ENCODE measurements around the gene TMEM52B. TPM values are rescaled to one million over a fixed set of nuclear protein-coding genes. Genes with fewer than 3 reads are reported as not detected.

TMEM52B gene
- total and polyA plus RNA-seq, 4 donors = 0.83 to 2.7 (median 1.9) TPM

DNA sequence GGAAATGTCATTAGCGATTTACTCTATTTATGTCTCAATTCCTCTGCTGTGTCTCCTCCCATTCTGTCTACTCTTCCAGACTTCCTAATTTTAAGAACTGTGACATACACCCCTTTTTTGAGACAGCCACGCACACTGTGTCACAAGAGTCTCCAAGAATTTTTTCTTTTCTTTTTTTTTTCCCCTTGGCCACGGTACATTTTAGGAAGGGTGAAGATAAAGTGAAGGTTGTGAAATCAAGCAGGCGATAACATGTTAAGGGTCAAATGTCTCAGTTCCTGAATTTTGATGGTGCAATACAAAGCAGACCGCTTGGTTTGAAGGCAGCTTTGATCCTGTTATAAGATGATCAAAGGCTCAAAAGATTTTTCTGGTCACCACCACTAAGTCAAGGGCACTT, 11.2 kb upstream of the TMEM52B start:
- Histone ChIP-seq H3K4me3 (ENCODE audit: low read depth, low read length) (no peak overlapping the region), H3K4me1 (ENCODE audit: control insufficient read depth, insufficient read depth, low read length) (no peaks in the 10 kb centered on the region), H3K27ac (ENCODE audit: low read depth, low read length) (no peak overlapping the region), H3K27me3 (ENCODE audit: control insufficient read depth, insufficient read depth, low read length) (no peaks in the 10 kb centered on the region), H3K9me3 (ENCODE audit: control insufficient read depth, insufficient read depth, low read length) (no peaks in the 10 kb centered on the region), H3K36me3 (ENCODE audit: control insufficient read depth, insufficient read depth, low read length) (no peaks in the 10 kb centered on the region)
- WGBS (ENCODE audit: insufficient coverage) = 42% methylated on average over 2 of the region's 5 CpGs
- DNase-seq (ENCODE audit: low read depth in 4 of 6, low spot score in 6 of 6) = peak in 1 of 6 donors; percentile 13

DNA sequence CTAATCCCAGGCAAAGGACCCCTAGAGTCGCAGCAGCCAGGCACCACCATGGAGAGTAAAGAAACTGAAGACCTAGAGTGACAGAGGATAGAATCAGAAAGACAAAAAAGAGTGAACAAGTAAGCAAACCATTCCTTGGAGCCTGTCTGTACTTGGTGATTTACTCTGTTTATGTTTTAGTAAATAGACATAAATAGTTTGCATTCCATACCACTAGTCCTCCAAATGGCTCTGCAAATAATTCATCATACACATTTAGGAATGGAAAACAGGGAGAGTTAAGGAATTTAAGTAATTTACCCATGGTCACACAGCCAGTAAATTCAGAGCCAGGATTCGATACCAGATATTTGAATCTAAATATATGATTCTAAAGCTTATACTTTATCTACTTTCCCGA, 9.7 kb upstream of the TMEM52B start:
- no peak for DNase-seq (ENCODE audit: low read depth in 4 of 6, low spot score in 6 of 6)
- Histone ChIP-seq H3K4me1 (ENCODE audit: control insufficient read depth, insufficient read depth, low read length) (no peaks in the 10 kb centered on the region), H3K9me3 (ENCODE audit: control insufficient read depth, insufficient read depth, low read length) (no peaks in the 10 kb centered on the region), H3K4me3 (ENCODE audit: low read depth, low read length) (no peak overlapping the region), H3K36me3 (ENCODE audit: control insufficient read depth, insufficient read depth, low read length) (no peaks in the 10 kb centered on the region), H3K27ac (ENCODE audit: low read depth, low read length) (no peak overlapping the region), H3K27me3 (ENCODE audit: control insufficient read depth, insufficient read depth, low read length) (no peaks in the 10 kb centered on the region)
- 83% methylated on average over 1 of the region's 3 CpGs for WGBS (ENCODE audit: insufficient coverage)

DNA sequence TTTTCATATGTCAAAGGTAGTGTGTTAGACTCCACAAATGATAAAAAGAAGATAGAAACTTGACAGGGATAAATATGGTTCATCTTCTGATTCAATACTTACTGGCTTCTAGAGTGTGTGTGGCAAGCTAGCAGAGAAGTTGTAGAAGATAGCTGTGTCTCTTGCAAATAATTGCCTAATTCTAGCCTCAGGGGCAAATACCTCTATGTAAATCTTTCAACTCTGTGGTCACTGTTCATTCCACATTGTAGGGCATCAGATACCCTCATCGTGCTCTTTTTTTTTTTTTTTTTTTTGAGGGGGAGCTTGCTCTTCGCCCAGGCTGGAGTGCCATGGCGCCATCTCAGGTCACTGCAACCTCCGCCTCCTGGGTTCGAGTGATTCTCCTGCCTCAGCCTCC, 8.6 kb upstream of the TMEM52B start:
- DNase-seq (ENCODE audit: low read depth in 4 of 6, low spot score in 6 of 6) = no peak
- H3K27me3 ChIP-seq (ENCODE audit: control insufficient read depth, insufficient read depth, low read length) = no peaks in the 10 kb centered on the region
- H3K36me3 ChIP-seq (ENCODE audit: control insufficient read depth, insufficient read depth, low read length) = no peaks in the 10 kb centered on the region
- no peaks in the 10 kb centered on the region for H3K9me3 ChIP-seq (ENCODE audit: control insufficient read depth, insufficient read depth, low read length)
- no peak overlapping the region for H3K4me3 ChIP-seq (ENCODE audit: low read depth, low read length)
- H3K4me1 ChIP-seq (ENCODE audit: control insufficient read depth, insufficient read depth, low read length) = no peaks in the 10 kb centered on the region
- 90% methylated on average over 4 of the region's 5 CpGs for WGBS (ENCODE audit: insufficient coverage)
- no peak overlapping the region for H3K27ac ChIP-seq (ENCODE audit: low read depth, low read length)

DNA sequence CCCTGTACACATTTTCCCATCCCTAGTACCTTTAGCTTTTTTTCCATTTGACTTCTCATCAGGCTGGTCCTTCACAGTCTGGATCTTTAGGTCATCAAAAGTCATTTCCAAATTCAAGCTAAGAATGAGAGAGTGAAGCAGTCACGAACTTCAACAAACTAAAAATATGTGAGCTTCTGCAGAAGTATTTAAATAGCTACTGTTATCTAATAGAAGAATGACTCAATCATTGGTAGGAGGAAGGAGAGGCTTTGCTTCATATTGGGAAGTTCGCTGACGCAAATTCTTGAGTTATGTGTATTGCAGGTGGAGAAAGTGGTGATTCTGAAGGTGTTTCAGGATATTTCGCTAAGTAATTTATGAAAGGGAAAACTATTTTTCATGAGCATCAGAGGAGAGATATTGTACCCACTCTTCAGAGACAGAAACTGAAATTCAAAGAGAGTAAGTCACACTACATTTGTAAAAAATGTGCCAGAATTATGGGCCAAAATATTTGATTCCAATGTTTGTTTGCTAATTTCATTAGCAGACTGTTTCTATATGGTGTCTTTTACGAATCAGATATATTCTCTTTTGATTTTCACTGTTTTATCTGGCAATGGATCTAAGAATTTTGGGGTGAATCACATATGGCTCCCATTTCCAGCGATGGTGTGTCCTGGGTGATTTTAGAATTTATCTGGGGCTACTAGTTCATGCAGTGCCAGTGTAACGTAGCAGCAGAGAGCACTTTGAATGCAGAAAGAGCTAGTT, 6.7 kb upstream of the TMEM52B start, which contains the start of gene OLR1:
Gene OLR1 (minus strand): TSS at position 160 of the 756 bp plus-strand sequence. CDS start 55 bp downstream, at position 105.
- WGBS (ENCODE audit: insufficient coverage) = no CpG with 5 or more reads among the region's 7 CpGs
- no peaks in the 10 kb centered on the region for H3K9me3 ChIP-seq (ENCODE audit: control insufficient read depth, insufficient read depth, low read length)
- no peak for DNase-seq (ENCODE audit: low read depth in 4 of 6, low spot score in 6 of 6)
- no peak within 1 kb of the TSS for H3K4me3 ChIP-seq (ENCODE audit: low read depth, low read length)
- H3K36me3 ChIP-seq (ENCODE audit: control insufficient read depth, insufficient read depth, low read length) = no peaks in the 10 kb centered on the region
- H3K27ac ChIP-seq (ENCODE audit: low read depth, low read length) = no peak within 1 kb of the TSS
- no peaks in the 10 kb centered on the region for H3K4me1 ChIP-seq (ENCODE audit: control insufficient read depth, insufficient read depth, low read length)
- no peaks in the 10 kb centered on the region for H3K27me3 ChIP-seq (ENCODE audit: control insufficient read depth, insufficient read depth, low read length)

DNA sequence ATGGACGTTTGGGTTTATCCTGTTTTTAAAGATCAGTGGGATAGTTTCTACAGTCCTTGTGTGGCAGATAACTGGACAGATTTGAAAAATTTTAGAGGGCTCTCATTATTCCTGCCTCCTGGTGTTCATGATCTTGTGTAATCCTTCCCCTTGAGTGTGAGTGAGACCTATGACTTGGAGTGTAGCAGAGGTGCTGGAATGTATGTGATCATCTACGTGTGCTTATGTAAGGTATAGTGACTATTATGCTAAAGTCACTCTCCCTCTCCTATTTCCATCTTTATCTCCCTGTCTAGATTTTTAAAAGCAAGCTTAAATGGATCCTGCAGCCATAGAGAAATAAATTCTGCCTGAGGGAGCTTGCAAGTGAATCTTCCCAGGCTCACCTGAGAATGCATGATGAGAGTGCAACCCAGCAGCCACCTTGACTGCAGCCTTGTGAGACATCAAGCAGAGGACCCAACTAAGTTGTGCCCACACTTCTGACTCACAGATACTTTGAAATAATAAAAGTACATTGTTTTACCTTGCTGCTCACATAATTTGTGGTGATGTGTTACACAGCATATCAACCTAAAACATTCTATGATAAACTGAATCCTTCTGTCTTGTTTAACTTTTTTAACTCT, 3.7 kb upstream of the TMEM52B start:
- H3K27me3 ChIP-seq (ENCODE audit: control insufficient read depth, insufficient read depth, low read length) = no peaks in the 10 kb centered on the region
- no peak overlapping the region for H3K27ac ChIP-seq (ENCODE audit: low read depth, low read length)
- no peaks in the 10 kb centered on the region for H3K36me3 ChIP-seq (ENCODE audit: control insufficient read depth, insufficient read depth, low read length)
- no peaks in the 10 kb centered on the region for H3K9me3 ChIP-seq (ENCODE audit: control insufficient read depth, insufficient read depth, low read length)
- no peaks in the 10 kb centered on the region for H3K4me1 ChIP-seq (ENCODE audit: control insufficient read depth, insufficient read depth, low read length)
- DNase-seq (ENCODE audit: low read depth in 4 of 6, low spot score in 6 of 6) = no peak
- no peak overlapping the region for H3K4me3 ChIP-seq (ENCODE audit: low read depth, low read length)
- no CpG with 5 or more reads among the region's 2 CpGs for WGBS (ENCODE audit: insufficient coverage)

DNA sequence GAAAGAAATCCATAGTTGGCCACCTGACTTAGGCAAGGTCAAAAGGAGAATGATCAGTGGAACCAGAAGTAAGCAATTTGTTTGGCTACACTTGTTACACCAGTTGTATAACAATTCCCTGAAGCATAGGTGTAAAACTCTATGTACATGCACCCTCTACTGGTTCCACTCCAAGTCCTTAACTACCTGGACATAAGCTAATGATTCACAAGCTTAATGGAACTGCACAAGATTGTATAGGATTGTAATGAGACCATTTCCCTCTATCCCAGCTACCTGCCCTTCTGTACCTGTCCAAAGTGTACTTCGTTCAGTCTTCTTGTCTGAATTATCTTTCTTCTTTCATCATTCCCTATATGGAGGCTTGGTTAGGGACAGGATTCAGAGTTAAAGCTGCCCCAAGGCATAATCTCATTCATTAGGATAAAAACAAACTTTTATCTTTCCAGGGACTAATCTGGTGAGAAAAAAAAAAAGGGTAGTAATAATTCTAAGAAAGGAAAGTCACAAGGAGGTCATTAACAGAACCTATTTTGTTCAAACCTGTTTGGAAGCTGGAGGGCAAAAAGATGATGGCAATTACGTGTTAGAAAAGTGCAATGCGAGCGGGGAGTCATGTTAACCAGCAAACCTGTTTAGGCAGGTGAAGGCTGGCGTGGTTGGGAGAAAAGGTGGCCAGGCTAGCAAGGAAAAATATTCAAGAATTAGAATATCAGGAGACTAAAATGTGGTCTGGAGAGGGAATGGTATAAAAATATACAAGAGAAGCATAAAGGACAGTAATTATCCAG, 2.8 kb upstream of the TMEM52B start:
- H3K4me1 ChIP-seq (ENCODE audit: control insufficient read depth, insufficient read depth, low read length) = no peaks in the 10 kb centered on the region
- no peaks in the 10 kb centered on the region for H3K9me3 ChIP-seq (ENCODE audit: control insufficient read depth, insufficient read depth, low read length)
- no peak for DNase-seq (ENCODE audit: low read depth in 4 of 6, low spot score in 6 of 6)
- no peak overlapping the region for H3K27ac ChIP-seq (ENCODE audit: low read depth, low read length)
- H3K36me3 ChIP-seq (ENCODE audit: control insufficient read depth, insufficient read depth, low read length) = no peaks in the 10 kb centered on the region
- H3K4me3 ChIP-seq (ENCODE audit: low read depth, low read length) = no peak overlapping the region
- WGBS (ENCODE audit: insufficient coverage) = 90% methylated on average over 4 of the region's 5 CpGs
- H3K27me3 ChIP-seq (ENCODE audit: control insufficient read depth, insufficient read depth, low read length) = no peaks in the 10 kb centered on the region

DNA sequence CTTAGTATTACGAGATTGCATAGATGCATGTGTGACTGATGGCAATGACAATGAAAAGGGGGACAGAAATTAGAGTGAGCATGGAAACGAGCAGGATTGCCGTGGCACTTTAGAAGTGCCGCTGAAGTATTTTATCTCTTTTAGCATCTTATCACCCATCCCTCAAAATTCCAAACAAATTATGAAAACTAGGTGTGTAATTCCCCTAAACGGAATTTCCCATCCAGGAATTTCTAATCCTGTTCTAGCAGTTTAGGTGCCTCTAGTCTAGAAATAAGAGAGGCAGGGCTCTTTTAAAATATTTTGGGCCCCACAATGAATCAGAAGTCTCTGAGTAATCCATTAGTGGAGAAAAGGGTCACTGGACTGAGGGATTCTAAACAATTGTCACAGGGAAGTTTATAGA, 947 bp downstream of the TMEM52B start:
- H3K27ac ChIP-seq (ENCODE audit: low read depth, low read length) = no peak overlapping the region
- no peaks in the 10 kb centered on the region for H3K4me1 ChIP-seq (ENCODE audit: control insufficient read depth, insufficient read depth, low read length)
- no peaks in the 10 kb centered on the region for H3K36me3 ChIP-seq (ENCODE audit: control insufficient read depth, insufficient read depth, low read length)

DNA sequence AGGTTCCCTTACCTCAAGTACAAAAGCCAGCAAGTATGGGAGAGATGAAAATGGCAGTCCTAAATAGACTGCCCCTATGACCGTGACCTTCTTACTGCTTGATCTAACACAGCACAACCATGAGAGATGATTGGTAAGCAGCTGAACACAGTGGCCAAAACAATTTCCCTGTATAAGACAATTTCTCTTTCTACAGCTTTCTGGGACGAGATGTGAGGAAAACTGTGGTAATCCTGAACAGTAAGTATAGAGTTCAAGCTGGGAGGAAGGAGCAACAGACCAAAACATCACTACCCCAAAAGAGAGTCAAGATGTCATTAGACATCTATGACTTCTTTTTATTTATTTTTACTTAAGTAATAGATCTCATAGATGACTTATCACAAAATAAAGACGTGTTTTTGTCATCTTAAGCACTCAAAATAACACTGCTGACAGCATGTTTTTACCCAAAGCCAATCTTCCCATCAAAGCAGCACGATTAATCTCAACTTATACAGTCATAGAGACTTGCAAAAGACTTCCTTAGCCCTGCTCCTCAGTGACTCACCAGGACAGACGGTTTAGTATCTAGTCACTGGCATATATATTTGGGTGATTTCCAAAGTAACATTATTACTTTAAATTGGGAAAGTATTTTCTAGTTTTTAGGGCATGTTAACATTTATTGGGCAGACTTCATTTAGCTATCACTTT, 3.7 kb downstream of the TMEM52B start:
- Histone ChIP-seq H3K27me3 (ENCODE audit: control insufficient read depth, insufficient read depth, low read length) (no peaks in the 10 kb centered on the region), H3K9me3 (ENCODE audit: control insufficient read depth, insufficient read depth, low read length) (no peaks in the 10 kb centered on the region), H3K36me3 (ENCODE audit: control insufficient read depth, insufficient read depth, low read length) (no peaks in the 10 kb centered on the region), H3K4me1 (ENCODE audit: control insufficient read depth, insufficient read depth, low read length) (no peaks in the 10 kb centered on the region), H3K27ac (ENCODE audit: low read depth, low read length) (no peak overlapping the region), H3K4me3 (ENCODE audit: low read depth, low read length) (no peak overlapping the region)
- WGBS (ENCODE audit: insufficient coverage) = no CpG with 5 or more reads among the region's 5 CpGs
- DNase-seq (ENCODE audit: low read depth in 4 of 6, low spot score in 6 of 6) = no peak

More for the DNA sequence above, 947 bp downstream of the TMEM52B start:
- 38% methylated on average over 1 of the region's 5 CpGs for WGBS (ENCODE audit: insufficient coverage)
- H3K27me3 ChIP-seq (ENCODE audit: control insufficient read depth, insufficient read depth, low read length) = no peaks in the 10 kb centered on the region
- no peak overlapping the region for H3K4me3 ChIP-seq (ENCODE audit: low read depth, low read length)
- no peak for DNase-seq (ENCODE audit: low read depth in 4 of 6, low spot score in 6 of 6)
- H3K9me3 ChIP-seq (ENCODE audit: control insufficient read depth, insufficient read depth, low read length) = no peaks in the 10 kb centered on the region

DNA sequence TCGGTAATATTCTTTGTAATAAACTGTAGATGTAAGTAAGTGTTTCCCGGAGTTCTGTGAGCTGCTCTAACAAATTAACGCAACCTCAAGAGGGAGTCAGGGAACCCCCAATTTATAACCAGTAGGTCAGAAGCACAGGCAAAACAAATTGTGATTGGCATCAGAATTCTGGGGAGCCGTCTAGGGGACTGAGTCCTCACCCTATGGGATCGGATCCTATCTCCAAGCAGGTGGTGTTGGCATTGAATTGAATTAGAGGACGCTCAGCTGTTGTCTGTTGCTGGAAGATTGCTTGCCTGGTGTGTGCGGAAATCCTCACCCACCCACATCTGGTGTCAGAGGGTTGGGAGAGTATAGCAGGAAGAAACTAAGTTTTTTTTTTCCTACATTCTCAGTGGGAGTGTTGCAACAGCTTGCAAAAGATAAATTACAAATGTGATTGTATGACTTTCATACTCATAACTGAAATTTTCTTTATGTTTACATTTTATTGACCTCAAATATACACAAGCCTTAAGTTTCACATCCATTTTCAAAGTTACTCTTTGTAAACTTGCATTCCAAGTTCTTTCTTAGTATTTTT, 5.5 kb downstream of the TMEM52B start:
- Histone ChIP-seq H3K9me3 (ENCODE audit: control insufficient read depth, insufficient read depth, low read length) (no peaks in the 10 kb centered on the region), H3K4me3 (ENCODE audit: low read depth, low read length) (no peak overlapping the region), H3K27me3 (ENCODE audit: control insufficient read depth, insufficient read depth, low read length) (no peaks in the 10 kb centered on the region), H3K27ac (ENCODE audit: low read depth, low read length) (no peak overlapping the region), H3K36me3 (ENCODE audit: control insufficient read depth, insufficient read depth, low read length) (no peaks in the 10 kb centered on the region), H3K4me1 (ENCODE audit: control insufficient read depth, insufficient read depth, low read length) (no peaks in the 10 kb centered on the region)
- no peak for DNase-seq (ENCODE audit: low read depth in 4 of 6, low spot score in 6 of 6)
- no CpG with 5 or more reads among the region's 7 CpGs for WGBS (ENCODE audit: insufficient coverage)

Data from spinal cord (tissue), 10 donors.